ENCODE data around the gene MET.

The MET gene

GRCh38 chr7:116781584-116781983 is 109.6 kb downstream of the MET start:
- TF ChIP-seq CTCF (IDR thresholded peaks at IDR 0.05; ENCODE audit: control insufficient read depth, insufficient read depth, low read depth, low read length, missing control alignments), result no peak
- DNase-seq (ENCODE audit: low read depth), result no peak
- no peak overlapping the region for H3K4me3 ChIP-seq (ENCODE audit: control insufficient read depth, low read depth, low read length)

- no peak for TF ChIP-seq CTCF (IDR thresholded peaks at IDR 0.05; ENCODE audit: control insufficient read depth, insufficient read depth, low read depth, low read length, missing control alignments)
- DNase-seq (ENCODE audit: low read depth), result peak; percentile 42
- no peak overlapping the region for H3K4me3 ChIP-seq (ENCODE audit: control insufficient read depth, low read depth, low read length)
These were observed 110.2 kb downstream of the MET start for GRCh38 chr7:116782177-116782711.

GRCh38 chr7:116783666-116784318 is 111.8 kb downstream of the MET start:
- DNase-seq (ENCODE audit: low read depth), result no peak
- H3K4me3 ChIP-seq (ENCODE audit: control insufficient read depth, low read depth, low read length), result no peak overlapping the region

GRCh38 chr7:116784647-116785046 is 112.7 kb downstream of the MET start:
- no peak for TF ChIP-seq CTCF (IDR thresholded peaks at IDR 0.05; ENCODE audit: control insufficient read depth, insufficient read depth, low read depth, low read length, missing control alignments)
- no peak for DNase-seq (ENCODE audit: low read depth)
- H3K4me3 ChIP-seq (ENCODE audit: control insufficient read depth, low read depth, low read length), result no peak overlapping the region

More at GRCh38 chr7:116783666-116784318, 111.8 kb downstream of the MET start:
- TF ChIP-seq CTCF (IDR thresholded peaks at IDR 0.05; ENCODE audit: control insufficient read depth, insufficient read depth, low read depth, low read length, missing control alignments), result no peak

GRCh38 chr7:116785843-116786242 is 113.8 kb downstream of the MET start:
- no peak for TF ChIP-seq CTCF (IDR thresholded peaks at IDR 0.05; ENCODE audit: control insufficient read depth, insufficient read depth, low read depth, low read length, missing control alignments)
- H3K4me3 ChIP-seq (ENCODE audit: control insufficient read depth, low read depth, low read length), result no peak overlapping the region
- no peak for DNase-seq (ENCODE audit: low read depth)

- no peak overlapping the region for H3K4me3 ChIP-seq (ENCODE audit: control insufficient read depth, low read depth, low read length)
- peak; percentile 38 for TF ChIP-seq CTCF (IDR thresholded peaks at IDR 0.05; ENCODE audit: control insufficient read depth, insufficient read depth, low read depth, low read length, missing control alignments)
- no peak for DNase-seq (ENCODE audit: low read depth)
These were observed 114.9 kb downstream of the MET start for GRCh38 chr7:116786791-116787443.
